DND-41 (cell line): ENCODE results near the gene ETS2.

Experiments
- ATAC-seq: fragments of 200-7000 bp; cut with Tn5 transposase; 3 replicates; pipeline ENCODE4 v1.9.1; 2021; ENCODE audit warnings: low read depth; ENCODE audit not compliant: insufficient read depth
- DNase-seq: peaks from one replicate; pipeline ENCODE4 v3.0.0-alpha.2; 2020
- H2AFZ ChIP-seq: 2 replicates; pipeline ENCODE4 v1.6.0; 2012; ENCODE audit warnings: low read depth, low read length
- H3K27ac ChIP-seq: 2 replicates; pipeline ENCODE4 v1.5.1; 2012; ENCODE audit warnings: low read length, inconsistent platforms
- H3K27me3 ChIP-seq: fragments of 200-600 bp; sonication (generic); 2 replicates; pipeline ENCODE4 v1.6.0; 2012; ENCODE audit warnings: low read length, mild to moderate bottlenecking, inconsistent platforms; ENCODE audit not compliant: insufficient read depth, poor library complexity
- H3K36me3 ChIP-seq: 2 replicates; pipeline ENCODE4 v1.5.1; 2012; ENCODE audit warnings: low read length, inconsistent platforms; ENCODE audit not compliant: insufficient read depth
- H3K4me1 ChIP-seq: 2 replicates; pipeline ENCODE4 v1.5.1; 2012; ENCODE audit warnings: mild to moderate bottlenecking, low read length; ENCODE audit not compliant: insufficient read depth
- H3K4me2 ChIP-seq: 2 replicates; pipeline ENCODE4 v1.6.0; 2012; ENCODE audit warnings: mild to moderate bottlenecking, moderate library complexity, low read length, inconsistent platforms; ENCODE audit not compliant: insufficient read depth
- H3K4me3 ChIP-seq, 2 experiments: fragments of 200-600 bp in 1 of 2; shearing (Covaris generic) in 1 of 2; 2 replicates each; pipeline ENCODE4 v1.5.1; 2012 to 2016; ENCODE audit warnings: inconsistent platforms in 2 of 2, low read length in 2 of 2, mild to moderate bottlenecking in 2 of 2, low read depth in 1 of 2, moderate library complexity in 1 of 2
- H3K79me2 ChIP-seq: 2 replicates; pipeline ENCODE4 v1.6.0; 2012; ENCODE audit warnings: low read length, inconsistent platforms; ENCODE audit not compliant: insufficient read depth
- H3K9ac ChIP-seq: 2 replicates; pipeline ENCODE4 v1.6.0; 2012; ENCODE audit warnings: low read depth, mild to moderate bottlenecking, inconsistent platforms, low read length, moderate library complexity
- H3K9me3 ChIP-seq: 2 replicates; pipeline ENCODE4 v1.5.1; 2012; ENCODE audit warnings: low read length, moderate library complexity, mild to moderate bottlenecking, inconsistent platforms; ENCODE audit not compliant: insufficient read depth, severe bottlenecking
- H4K20me1 ChIP-seq: 2 replicates; pipeline ENCODE4 v1.6.0; 2012; ENCODE audit warnings: low read length; ENCODE audit not compliant: insufficient read depth
- EZH2 ChIP-seq: IDR thresholded peaks from 3 replicates; pipeline ENCODE4 v1.6.1; 2012; ENCODE audit warnings: borderline replicate concordance, low read depth, mild to moderate bottlenecking, moderate library complexity, low read length, inconsistent platforms; ENCODE audit not compliant: severe bottlenecking
- TF ChIP-seq, protein P1 (sequence below): IDR thresholded peaks from 2 replicates; pipeline ENCODE4 v1.5.1; 2012; ENCODE audit warnings: borderline replicate concordance, low read length, moderate library complexity, mild to moderate bottlenecking; ENCODE audit not compliant: poor library complexity, severe bottlenecking; ENCODE audit errors: extremely low read depth

The ETS2 gene

DNA sequence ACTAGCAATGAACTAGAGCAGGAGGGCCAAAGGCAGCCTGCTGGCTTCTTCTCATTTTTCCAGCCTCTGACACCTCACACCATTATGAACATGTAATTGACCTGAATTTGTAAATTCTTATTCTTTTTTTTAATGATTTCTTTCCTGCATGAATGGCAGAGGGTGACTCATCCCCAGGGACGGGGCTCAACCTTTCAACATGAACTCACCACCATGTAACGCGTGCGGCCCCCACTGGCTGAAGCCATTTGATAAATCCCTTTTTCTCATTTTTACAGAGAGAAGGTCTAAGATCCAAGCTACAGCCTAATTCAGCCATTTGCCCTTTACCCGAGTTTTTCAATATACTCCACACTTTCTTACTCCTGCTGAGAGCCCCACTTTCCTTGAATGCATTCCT lies 9.3 kb upstream of the ETS2 start:
- Histone ChIP-seq H3K4me3 (no peak overlapping the region), H3K27ac (no peak overlapping the region), H3K27me3 (no peaks in the 10 kb centered on the region), H3K4me2 (no peak overlapping the region), H3K79me2 (no peaks in the 10 kb centered on the region), H4K20me1 (no peaks in the 10 kb centered on the region), H3K9ac (no peak overlapping the region), H2AFZ (no peak overlapping the region), H3K4me1 (no peaks in the 10 kb centered on the region), H3K36me3 (no peaks in the 10 kb centered on the region), H3K9me3 (no peaks in the 10 kb centered on the region)
- TF ChIP-seq, protein P1, sequence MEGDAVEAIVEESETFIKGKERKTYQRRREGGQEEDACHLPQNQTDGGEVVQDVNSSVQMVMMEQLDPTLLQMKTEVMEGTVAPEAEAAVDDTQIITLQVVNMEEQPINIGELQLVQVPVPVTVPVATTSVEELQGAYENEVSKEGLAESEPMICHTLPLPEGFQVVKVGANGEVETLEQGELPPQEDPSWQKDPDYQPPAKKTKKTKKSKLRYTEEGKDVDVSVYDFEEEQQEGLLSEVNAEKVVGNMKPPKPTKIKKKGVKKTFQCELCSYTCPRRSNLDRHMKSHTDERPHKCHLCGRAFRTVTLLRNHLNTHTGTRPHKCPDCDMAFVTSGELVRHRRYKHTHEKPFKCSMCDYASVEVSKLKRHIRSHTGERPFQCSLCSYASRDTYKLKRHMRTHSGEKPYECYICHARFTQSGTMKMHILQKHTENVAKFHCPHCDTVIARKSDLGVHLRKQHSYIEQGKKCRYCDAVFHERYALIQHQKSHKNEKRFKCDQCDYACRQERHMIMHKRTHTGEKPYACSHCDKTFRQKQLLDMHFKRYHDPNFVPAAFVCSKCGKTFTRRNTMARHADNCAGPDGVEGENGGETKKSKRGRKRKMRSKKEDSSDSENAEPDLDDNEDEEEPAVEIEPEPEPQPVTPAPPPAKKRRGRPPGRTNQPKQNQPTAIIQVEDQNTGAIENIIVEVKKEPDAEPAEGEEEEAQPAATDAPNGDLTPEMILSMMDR = no peak
- TF ChIP-seq EZH2 = no peak
- ATAC-seq = no peak
- no peak for DNase-seq

DNA sequence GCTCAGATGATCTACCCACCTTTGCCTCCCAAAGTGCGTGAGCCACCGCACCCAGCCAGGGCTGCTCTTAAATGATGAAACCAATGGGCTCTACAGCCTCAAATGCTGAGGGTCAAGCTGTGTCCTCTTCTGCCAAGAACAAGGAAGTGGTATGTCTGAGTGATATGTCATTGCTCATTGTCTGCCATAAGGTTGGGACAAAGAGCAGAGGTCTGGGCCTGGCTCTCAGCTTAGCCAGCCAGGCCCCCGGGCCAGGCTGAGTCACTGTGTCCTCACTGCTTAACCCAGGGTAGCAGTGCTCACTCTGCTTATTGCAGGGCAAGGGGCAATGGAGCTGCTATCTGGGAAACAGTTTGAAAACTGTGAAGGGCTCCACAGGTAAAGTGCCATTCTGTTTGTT lies 8.3 kb upstream of the ETS2 start:
- Histone ChIP-seq H3K79me2 (no peaks in the 10 kb centered on the region), H3K4me1 (no peaks in the 10 kb centered on the region), H3K9ac (no peak overlapping the region), H3K27me3 (no peaks in the 10 kb centered on the region), H3K4me2 (no peak overlapping the region), H2AFZ (no peak overlapping the region), H3K9me3 (no peaks in the 10 kb centered on the region), H3K4me3 (no peak overlapping the region), H3K36me3 (no peaks in the 10 kb centered on the region), H3K27ac (no peak overlapping the region), H4K20me1 (no peaks in the 10 kb centered on the region)
- TF ChIP-seq EZH2 = no peak
- TF ChIP-seq, protein P1 = no peak
- ATAC-seq = no peak
- DNase-seq = no peak

GRCh38 chr21:38798081-38798480 lies 7.6 kb upstream of the ETS2 start:
- ATAC-seq = no peak
- Histone ChIP-seq H3K79me2 (no peaks in the 10 kb centered on the region), H3K4me2 (no peak overlapping the region)

More at GRCh38 chr21:38798081-38798480, 7.6 kb upstream of the ETS2 start:
- TF ChIP-seq, protein P1 = no peak
- TF ChIP-seq EZH2 = no peak
- Histone ChIP-seq H3K27ac (no peak overlapping the region), H2AFZ (no peak overlapping the region), H3K9ac (no peak overlapping the region), H3K4me1 (no peaks in the 10 kb centered on the region), H4K20me1 (no peaks in the 10 kb centered on the region), H3K9me3 (no peaks in the 10 kb centered on the region), H3K4me3 (no peak overlapping the region), H3K27me3 (no peaks in the 10 kb centered on the region), H3K36me3 (no peaks in the 10 kb centered on the region)
- no peak for DNase-seq
